ENCODE data around the gene FAHD2A. TPM values are rescaled to one million over a fixed set of nuclear protein-coding genes. Genes with fewer than 3 reads are reported as not detected.

The FAHD2A gene
- total and polyA plus RNA-seq, 2 of the 8 experiments (the other 6 are each of a cell fraction or from before 2014, with no cell fraction given): 24.2 to 26.7 TPM

- H3K27ac ChIP-seq (ENCODE audit: low read depth, low read length): no peak overlapping the region
- H3K27me3 ChIP-seq (replicated peaks in 1 of 4; ENCODE audit: control insufficient read depth in 3 of 4, extremely low read depth in 1 of 4, insufficient read depth in 3 of 4, low read length in 3 of 4): peaks cover 0 to 2% (median 0%) of the 10 kb centered on the region in 4 experiments; a peak in 1 of 7 replicates
- H3K9me3 ChIP-seq (ENCODE audit: insufficient read depth in 2 of 2, low read depth in 1 of 2, low read length in 1 of 2): peaks cover 56 to 87% of the 10 kb centered on the region in 2 experiments
- H3K79me2 ChIP-seq (ENCODE audit: control insufficient read depth in 1 of 2, insufficient read depth in 2 of 2, low read length in 2 of 2): no peaks in the 10 kb centered on the region
- H3K9ac ChIP-seq (replicated peaks in 1 of 4; ENCODE audit: extremely low read depth in 1 of 4, low read depth in 3 of 4, low read length in 3 of 4): no peak overlapping the region
- H2BK12ac ChIP-seq (ENCODE audit: low read depth, low read length): no peak overlapping the region
- H3K23me2 ChIP-seq (ENCODE audit: low read depth, low read length): no peaks in the 10 kb centered on the region
- ChIA-PET POLR2A (ENCODE audit: partially characterized antibody) (no interaction called here), CTCF (ENCODE audit: partially characterized antibody) (no interaction called here)
- no peak for DNase-seq (ENCODE audit: low read depth in 1 of 2, low spot score in 2 of 2)
- H2AK5ac ChIP-seq (ENCODE audit: low read depth, low read length): no peak overlapping the region
- no peak overlapping the region for H4K91ac ChIP-seq (replicated peaks; ENCODE audit: insufficient read length, low read length)
- no peak overlapping the region for H4K8ac ChIP-seq (ENCODE audit: extremely low read depth, insufficient read depth, low read length)
- no peak overlapping the region for H3K18ac ChIP-seq (ENCODE audit: extremely low read depth, low read length)
- no peak overlapping the region for H2BK15ac ChIP-seq (ENCODE audit: low read length)
- no peak overlapping the region for H2AFZ ChIP-seq (ENCODE audit: low read length)
- no peak overlapping the region for H3K4me2 ChIP-seq (ENCODE audit: insufficient read depth in 1 of 2, low read depth in 2 of 2, low read length in 2 of 2)
- no peak overlapping the region for H2BK20ac ChIP-seq (ENCODE audit: low read length)
- H2BK5ac ChIP-seq (ENCODE audit: low read depth, low read length): no peak overlapping the region
- H3K23ac ChIP-seq (ENCODE audit: insufficient read length): no peak overlapping the region
- no peak overlapping the region for H4K5ac ChIP-seq (ENCODE audit: insufficient read length, low read depth, low read length)
- 94% methylated on average over 5 of the region's 11 CpGs; no CpG with 5 or more reads in 1 of the 2 experiments for WGBS, 2 experiments (ENCODE audit: extremely low coverage in 1 of 2, insufficient coverage in 1 of 2, insufficient read length in 1 of 2, insufficient replicate concordance in 2 of 2, low coverage in 1 of 2, low lambda C conversion rate in 2 of 2, missing lambda C conversion rate in 1 of 2)
- no peaks in the 10 kb centered on the region for H4K20me1 ChIP-seq (replicated peaks in 1 of 2; ENCODE audit: control insufficient read depth in 1 of 2, insufficient read depth in 2 of 2, low read length in 2 of 2)
- no peaks in the 10 kb centered on the region for H3K36me3 ChIP-seq (ENCODE audit: control insufficient read depth in 2 of 4, insufficient read depth in 4 of 4, low read length in 3 of 4)
- H3K4me1 ChIP-seq (replicated peaks in 1 of 4; ENCODE audit: control insufficient read depth in 3 of 4, insufficient read depth in 4 of 4, low read length in 3 of 4): no peaks in the 10 kb centered on the region; a peak in 1 of 7 replicates
- no peak overlapping the region for H3K4ac ChIP-seq (replicated peaks; ENCODE audit: insufficient read length, low read depth, low read length)
- no peak overlapping the region for H3K14ac ChIP-seq (ENCODE audit: insufficient read length)
- no peak overlapping the region for H2BK120ac ChIP-seq (replicated peaks; ENCODE audit: low read depth, low read length)
- no peak for FAIRE-seq
- H3K79me1 ChIP-seq (ENCODE audit: low read depth, low read length): no peaks in the 10 kb centered on the region
- no peak overlapping the region for H3K56ac ChIP-seq (replicated peaks; ENCODE audit: insufficient read length, low read depth, low read length)
- H3K4me3 ChIP-seq (ENCODE audit: extremely low read depth in 1 of 4, insufficient read depth in 2 of 4, low read depth in 3 of 4, low read length in 4 of 4): no peak overlapping the region
- no peak for TF ChIP-seq FOSL1 (IDR thresholded peaks at IDR 0.05; ENCODE audit: insufficient read depth, low read depth, low read length)
- TF ChIP-seq TAF1 (IDR thresholded peaks at IDR 0.05; ENCODE audit: low read depth, low read length): no peak
- no peak for TF ChIP-seq CTCF (IDR thresholded peaks at IDR 0.05; ENCODE audit: control extremely low read depth in 1 of 3, insufficient read depth in 1 of 3, low read depth in 1 of 3, low read length in 3 of 3)
- no peak for TF ChIP-seq GABPA (IDR thresholded peaks at IDR 0.05; ENCODE audit: borderline replicate concordance, insufficient read depth, low read length)
- TF ChIP-seq MAX (IDR thresholded peaks at IDR 0.05): no peak
- TF ChIP-seq SIN3A (conservative IDR thresholded peaks at IDR 0.05 in 1 of 2, IDR thresholded peaks at IDR 0.05 in 1 of 2; ENCODE audit: low read depth in 1 of 2, low read length in 2 of 2): no peak
- no peak for TF ChIP-seq RFX5 (IDR thresholded peaks at IDR 0.05; ENCODE audit: borderline replicate concordance, low read depth, low read length)
- TF ChIP-seq RAD21 (IDR thresholded peaks at IDR 0.05 in 1 of 2, conservative IDR thresholded peaks at IDR 0.05 in 1 of 2; ENCODE audit: low read depth in 2 of 2, low read length in 2 of 2): no peak
- no peak for TF ChIP-seq EP300 (IDR thresholded peaks at IDR 0.05; ENCODE audit: borderline replicate concordance in 1 of 2, low read depth in 2 of 2, low read length in 2 of 2)
- no peak for TF ChIP-seq SIX5 (IDR thresholded peaks at IDR 0.05; ENCODE audit: low read depth, low read length)
Observed at GRCh38 chr2:95390881-95391321, 11.6 kb upstream of the FAHD2A start.
